Right lobe of liver (tissue), 6 donors: ENCODE results near the gene ATL1. TPM values are rescaled to one million over a fixed set of nuclear protein-coding genes. Genes with fewer than 3 reads are reported as not detected.
A peak's percentile ranks its signal among the peaks of the same experiment; 100 is the strongest.

ENCODE experiments used
- ATAC-seq, 4 donors: fragments of 200-7000 bp; cut with Tn5 transposase; one replicate each; pipeline ENCODE4 v1.9.1; 2020; ENCODE audit warnings: mild to moderate bottlenecking in 4 of 4, moderate library complexity in 4 of 4
- DNase-seq, 3 donors: peaks; one replicate each; pipeline ENCODE4 v3.0.0-alpha.2; 2020
- H3K27ac ChIP-seq, 3 donors: fragments of 200-600 bp; one replicate each; pipeline ENCODE4 v1.8.0; 2022
- H3K27me3 ChIP-seq, 2 donors: fragments of 200-600 bp; one replicate each; pipeline ENCODE4 v1.8.0; 2022
- H3K36me3 ChIP-seq, 4 donors: fragments of 200-600 bp; sonication (generic) in 1 of 4; one replicate each; pipeline versions ENCODE4 v1.5.1 to v1.8.0; 2017 to 2022; ENCODE audit warnings: control low read depth in 1 of 4
- H3K4me1 ChIP-seq, 4 donors: fragments of 200-600 bp; sonication (generic) in 1 of 4; one replicate each; pipeline versions ENCODE4 v1.5.1 to v1.8.0; 2017 to 2022; ENCODE audit warnings: control low read depth in 1 of 4
- H3K4me3 ChIP-seq, 3 donors: fragments of 200-600 bp; one replicate each; pipeline ENCODE4 v1.8.0; 2022
- H3K9me3 ChIP-seq, 4 donors: fragments of 200-600 bp; sonication (generic) in 1 of 4; one replicate each; pipeline versions ENCODE4 v1.5.1 to v1.8.0; 2017 to 2022; ENCODE audit warnings: control low read depth in 1 of 4
- POLR2A ChIP-seq: fragments of 450-650 bp; IDR thresholded peaks from one replicate; pipeline ENCODE4 v1.6.1; 2017; ENCODE audit warnings: antibody characterized with exemption, mild to moderate bottlenecking
- WGBS: methylation state at CpG from one replicate; pipeline ENCODE4 v1.1.6; 2018; ENCODE audit warnings: low coverage, low lambda C conversion rate; ENCODE audit not compliant: insufficient coverage; ENCODE audit errors: missing lambda C conversion rate; 5-methylcytosine and 5-hydroxymethylcytosine counted together
- intact Hi-C, 2 donors: fragments of 100-400 bp; cut with DNase I; formaldehyde crosslinking; loops; one replicate each; pipeline versions ENCODE4 v1.11.2 to v1.14.1; 2022
- long read RNA-seq: library from polyadenylated mRNA; unstranded; transcript quantifications from one replicate; pipeline ENCODE4 v2.0.0, GENCODE V29; 2019
- total RNA-seq, 6 experiments: library from RNA; depleted of rRNA in 2 of 6; stranded (reverse); fragments of >200 nt in 2 of 6; fragmentation: NEBNext Ultra II Directional in 3 of 6; extraction: Animal tissue kit (Norgen Biotek cat#: 25700) in 3 of 6; gene quantifications; one replicate each; pipeline versions ENCODE4 v1.1.0 to v1.2.4, GENCODE V29; 2016 to 2023
- TF ChIP-seq, protein P1 (sequence below), 4 donors: fragments of 200-600 bp in 3 of 4; fragments of 450-650 bp in 1 of 4; IDR thresholded peaks; one replicate each; pipeline versions ENCODE4 v1.5.1 to v1.8.0; 2016 to 2022; ENCODE audit warnings: antibody characterized with exemption in 4 of 4, mild to moderate bottlenecking in 2 of 4
- donor health status: DM: no; HTN: yes; CAD: no.
- donor health status: DM: no; HTN: no; CAD: no.
- donor health status: DM: no; HTN: no; CAD: no.
- donor health status: DM: no; HTN: yes; CAD: no.
- donor health status: DM: no; HTN: yes; CAD: no.

Gene ATL1
- total RNA-seq: under 1 TPM in 5 of 6 experiments, not detected in 1; 0.18 to 0.47 (median 0.27) TPM
- long read RNA-seq: 0 reads

DNA sequence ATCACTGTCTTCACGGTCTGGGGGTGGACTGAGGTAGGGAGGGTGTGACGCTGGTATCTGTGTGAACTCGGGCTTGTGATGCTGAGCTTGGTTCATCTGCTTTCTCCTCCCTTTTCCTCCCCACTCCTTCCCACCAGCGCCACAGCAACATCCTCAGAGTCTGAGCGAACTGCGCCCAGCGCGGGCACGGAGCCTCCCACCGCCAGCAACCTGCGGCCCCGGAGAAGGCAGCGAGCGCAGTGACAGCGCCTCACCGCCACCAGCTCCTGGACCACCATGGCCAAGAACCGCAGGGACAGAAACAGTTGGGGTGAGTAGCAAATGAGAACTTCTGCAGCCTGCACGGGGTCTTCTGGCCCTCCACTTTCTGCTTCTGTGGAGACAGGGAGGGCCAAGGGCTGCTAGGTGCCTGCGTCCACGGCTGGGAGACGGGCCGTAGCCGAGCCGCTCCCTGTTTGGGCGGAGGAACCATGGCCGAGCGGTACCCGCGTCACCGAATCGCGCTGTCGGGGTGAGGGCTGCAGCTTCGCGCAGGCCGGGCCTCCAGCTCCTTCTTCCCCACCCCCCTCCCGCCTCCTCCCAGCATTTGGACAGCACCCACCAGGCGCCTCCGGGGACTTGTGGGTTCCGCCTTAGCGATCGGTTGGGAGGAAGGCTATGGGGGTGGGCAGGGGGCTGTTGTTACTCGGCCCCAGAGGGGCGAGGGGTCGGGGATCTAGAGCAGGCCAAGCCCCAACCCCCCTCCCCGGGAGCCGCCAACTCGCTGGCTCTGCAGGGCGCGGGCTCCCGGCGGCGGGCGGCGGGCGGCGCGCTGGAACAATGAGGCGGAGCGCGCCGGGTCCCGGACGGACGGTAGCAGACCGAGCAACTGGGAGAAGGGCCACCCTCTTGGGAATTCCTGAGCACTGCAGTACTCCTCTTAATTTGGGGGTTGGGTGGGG, at the start of gene ATL1:
Gene ATL1, plus strand, starts transcription at position 156 of the 941 bp plus-strand sequence. Its CDS starts 121 bp downstream, at position 277.
- Histone ChIP-seq H3K27ac (peak within 1 kb of the TSS in 2 of 3 donors; percentile 4 to 67), H3K4me3 (peak within 1 kb of the TSS; percentile 42 to 55 (median 44)), H3K27me3 (peaks cover 0 to 3% of the 10 kb centered on the region in 2 donors), H3K36me3 (no peaks in the 10 kb centered on the region), H3K4me1 (peaks cover 0 to 11% (median 0%) of the 10 kb centered on the region in 4 donors), H3K9me3 (no peaks in the 10 kb centered on the region)
- WGBS: 0% methylated on average over 4 of the region's 66 CpGs
- peak; percentile 50 to 63 (median 53) for DNase-seq
- peak; percentile 81 to 86 (median 86) for ATAC-seq
- intact Hi-C loops: no loop called here
- TF ChIP-seq, protein P1, sequence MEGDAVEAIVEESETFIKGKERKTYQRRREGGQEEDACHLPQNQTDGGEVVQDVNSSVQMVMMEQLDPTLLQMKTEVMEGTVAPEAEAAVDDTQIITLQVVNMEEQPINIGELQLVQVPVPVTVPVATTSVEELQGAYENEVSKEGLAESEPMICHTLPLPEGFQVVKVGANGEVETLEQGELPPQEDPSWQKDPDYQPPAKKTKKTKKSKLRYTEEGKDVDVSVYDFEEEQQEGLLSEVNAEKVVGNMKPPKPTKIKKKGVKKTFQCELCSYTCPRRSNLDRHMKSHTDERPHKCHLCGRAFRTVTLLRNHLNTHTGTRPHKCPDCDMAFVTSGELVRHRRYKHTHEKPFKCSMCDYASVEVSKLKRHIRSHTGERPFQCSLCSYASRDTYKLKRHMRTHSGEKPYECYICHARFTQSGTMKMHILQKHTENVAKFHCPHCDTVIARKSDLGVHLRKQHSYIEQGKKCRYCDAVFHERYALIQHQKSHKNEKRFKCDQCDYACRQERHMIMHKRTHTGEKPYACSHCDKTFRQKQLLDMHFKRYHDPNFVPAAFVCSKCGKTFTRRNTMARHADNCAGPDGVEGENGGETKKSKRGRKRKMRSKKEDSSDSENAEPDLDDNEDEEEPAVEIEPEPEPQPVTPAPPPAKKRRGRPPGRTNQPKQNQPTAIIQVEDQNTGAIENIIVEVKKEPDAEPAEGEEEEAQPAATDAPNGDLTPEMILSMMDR (IDR thresholded peaks at IDR 0.05): no peak
- no peak for TF ChIP-seq POLR2A

DNA sequence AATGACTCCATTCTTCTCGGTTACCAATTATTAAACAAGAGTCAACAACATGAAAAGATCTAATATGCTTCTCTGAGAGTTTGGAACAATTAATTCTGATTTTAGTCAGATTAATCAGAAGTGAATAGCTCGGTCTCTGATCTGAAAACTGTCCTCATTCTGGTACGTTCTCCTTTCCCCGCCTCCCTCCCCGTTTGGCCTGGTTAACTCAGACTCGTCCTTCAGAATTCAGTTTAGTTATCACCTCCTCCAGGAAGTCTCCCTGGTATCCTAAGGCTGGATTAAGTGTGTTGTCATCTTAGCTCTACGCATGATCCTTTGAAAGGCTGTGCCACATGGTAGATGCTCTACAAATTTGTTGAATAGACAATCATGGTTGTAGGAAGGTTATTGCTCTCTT, 49.8 kb upstream of the ATL1 start:
- no peaks in the 10 kb centered on the region for H3K9me3 ChIP-seq
- H3K27me3 ChIP-seq: no peaks in the 10 kb centered on the region
- ATAC-seq (no peak), DNase-seq (no peak)
- H3K36me3 ChIP-seq: no peaks in the 10 kb centered on the region
- intact Hi-C loops: no loop called here
- no peak for TF ChIP-seq POLR2A
- TF ChIP-seq, protein P1 (IDR thresholded peaks at IDR 0.05): no peak
- H3K4me1 ChIP-seq: peaks cover 0 to 3% (median 0%) of the 10 kb centered on the region in 4 donors
- no peak overlapping the region for H3K27ac ChIP-seq
- no peak overlapping the region for H3K4me3 ChIP-seq
- WGBS: 86% methylated on average over 7 of the region's 7 CpGs

DNA sequence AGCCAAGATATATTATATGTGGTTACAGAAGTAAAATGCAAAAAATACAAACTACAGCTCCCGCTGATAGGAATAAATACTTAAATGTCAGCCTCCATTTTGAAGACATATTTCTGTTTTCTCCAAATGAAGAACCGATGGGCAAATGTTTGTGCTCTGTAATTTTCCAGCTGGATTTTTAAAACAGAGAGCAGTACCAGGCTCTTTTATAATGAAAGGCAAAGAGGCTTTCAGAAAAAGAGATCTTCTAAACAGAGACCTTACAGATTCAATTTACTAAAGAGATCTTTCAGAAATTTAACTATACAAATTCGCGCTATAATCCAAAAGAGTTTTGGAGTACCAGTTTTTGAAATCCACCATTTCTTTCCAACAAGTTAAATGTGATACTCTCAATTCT, 47.5 kb upstream of the ATL1 start:
- H3K4me3 ChIP-seq: no peak overlapping the region
- ATAC-seq: no peak
- 90% methylated on average over 4 of the region's 4 CpGs for WGBS
- intact Hi-C loops: no loop called here
- DNase-seq: no peak
- H3K4me1 ChIP-seq: peaks cover 0 to 3% (median 0%) of the 10 kb centered on the region in 4 donors
- TF ChIP-seq, protein P1 (IDR thresholded peaks at IDR 0.05): no peak
- no peak for TF ChIP-seq POLR2A
- H3K27ac ChIP-seq: no peak overlapping the region
- H3K27me3 ChIP-seq: no peaks in the 10 kb centered on the region
- no peaks in the 10 kb centered on the region for H3K9me3 ChIP-seq
- no peaks in the 10 kb centered on the region for H3K36me3 ChIP-seq

DNA sequence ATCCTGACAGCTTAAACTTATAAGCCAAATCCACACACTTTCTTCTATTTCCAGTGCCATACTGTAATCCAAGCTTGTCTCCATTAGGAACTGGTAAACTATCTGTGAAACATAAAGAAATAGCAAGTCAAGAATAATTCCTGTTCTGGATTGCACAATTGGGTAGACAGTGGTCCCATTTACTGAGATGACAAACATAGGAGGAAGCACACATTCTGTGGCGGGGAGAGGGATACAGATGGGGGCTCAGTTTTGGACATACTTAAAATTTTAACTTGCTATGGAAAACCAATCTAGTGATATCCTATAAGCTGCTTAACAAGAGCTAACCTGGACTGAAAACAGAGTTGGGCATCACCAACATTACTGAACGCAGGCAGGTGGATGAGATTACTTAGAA, 43.9 kb upstream of the ATL1 start:
- Histone ChIP-seq H3K4me1 (peaks cover 0 to 3% (median 0%) of the 10 kb centered on the region in 4 donors), H3K27ac (no peak overlapping the region), H3K4me3 (no peak overlapping the region), H3K9me3 (no peaks in the 10 kb centered on the region), H3K27me3 (no peaks in the 10 kb centered on the region), H3K36me3 (no peaks in the 10 kb centered on the region)
- ATAC-seq (no peak), DNase-seq (no peak)
- intact Hi-C loops: no loop called here
- no peak for TF ChIP-seq POLR2A
- TF ChIP-seq, protein P1 (IDR thresholded peaks at IDR 0.05): no peak
- 82% methylated on average over 2 of the region's 2 CpGs for WGBS
